Activated CD4-positive, alpha-beta T cell treated with anti-CD3 and anti-CD28 coated beads, Interleukin-10, Interleukin-2, amounts not matched to agents 100 ng/mL and 50 ng/mL, durations not matched to agents 16 hours and 8 hours (primary cell): ENCODE results near the gene RGMA.

Experiments used
- DNase-seq: peaks from one replicate; pipeline ENCODE4 v3.0.0-alpha.2; 2020

The RGMA gene

GRCh38 chr15:93088981-93089726 is at the start of gene RGMA:
RGMA (minus strand) TSS chr15:93089211; CDS start chr15:93088932, 279 bp downstream.
- DNase-seq, result no peak

DNA sequence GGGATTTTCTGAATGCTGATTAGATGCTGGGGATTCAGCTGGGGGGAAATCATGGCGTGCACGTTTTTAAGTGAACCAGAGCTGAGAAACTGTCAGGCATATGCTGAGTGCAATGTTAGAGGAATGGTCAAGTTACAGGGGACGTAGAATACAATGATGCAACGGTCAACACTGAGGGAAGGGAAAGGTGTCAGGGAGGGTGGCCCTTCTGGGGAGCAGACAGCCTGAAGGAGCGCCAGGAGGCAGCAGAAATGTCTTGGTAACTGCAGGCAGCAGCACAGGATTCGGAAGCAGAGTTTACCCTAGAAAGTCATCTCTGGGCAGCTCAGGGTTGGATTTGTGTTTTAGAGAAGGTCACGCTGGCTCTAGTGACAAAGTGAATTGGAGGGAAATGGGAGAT is 47.6 kb upstream of the RGMA start:
- DNase-seq, result no peak

GRCh38 chr15:93135997-93136397 is 47.0 kb upstream of the RGMA start:
- DNase-seq, result no peak

- DNase-seq, result no peak
These were observed 46.4 kb upstream of the RGMA start for GRCh38 chr15:93135459-93135858.

- no peak for DNase-seq
These were observed 42.6 kb upstream of the RGMA start for GRCh38 chr15:93131485-93132095.

GRCh38 chr15:93129702-93130488 is 40.9 kb upstream of the RGMA start:
- no peak for DNase-seq

- DNase-seq, result no peak
These were observed 38.3 kb upstream of the RGMA start for GRCh38 chr15:93127286-93127685.

DNA sequence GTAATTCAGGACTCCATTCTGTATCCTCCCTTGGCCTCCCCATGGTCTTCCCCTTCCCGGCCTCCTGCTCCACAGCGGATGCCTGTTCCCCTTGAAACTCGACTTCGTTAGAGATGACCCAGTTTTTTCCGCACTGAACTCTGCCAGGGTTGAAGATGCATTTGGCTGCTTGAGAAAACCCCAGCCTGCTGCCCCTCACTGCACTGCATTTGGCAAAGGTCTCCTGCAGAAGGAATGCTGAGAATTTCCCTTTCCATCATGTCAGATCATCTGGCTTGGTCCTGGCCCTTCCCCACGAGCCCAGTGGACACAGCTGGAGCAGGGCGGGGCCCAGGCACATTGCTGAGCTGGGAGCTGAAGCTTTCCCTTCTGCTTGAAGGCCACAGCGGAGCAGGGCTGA is 37.6 kb upstream of the RGMA start:
- no peak for DNase-seq

DNA sequence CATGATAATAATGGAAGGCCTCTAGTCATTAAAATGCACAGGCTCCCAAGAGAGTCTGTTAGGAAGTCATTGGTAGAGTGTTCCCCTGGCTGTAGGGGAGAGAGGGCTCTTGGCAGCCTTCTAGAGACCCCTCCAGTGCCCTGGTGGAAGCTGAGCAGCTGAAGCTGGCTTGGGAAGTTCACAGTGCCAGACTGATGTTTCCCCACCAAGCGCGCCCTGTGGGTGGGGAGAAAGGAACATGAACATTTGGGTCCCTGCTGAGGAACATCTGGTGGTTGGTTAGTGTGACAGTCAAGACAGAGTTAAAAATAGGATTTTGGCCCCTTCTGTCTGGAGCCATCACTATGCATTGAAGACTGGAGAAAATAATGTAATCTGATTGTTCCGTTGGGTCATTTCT is 37.1 kb upstream of the RGMA start:
- no peak for DNase-seq

GRCh38 chr15:93124126-93124525 is 35.1 kb upstream of the RGMA start:
- DNase-seq, result no peak

DNA sequence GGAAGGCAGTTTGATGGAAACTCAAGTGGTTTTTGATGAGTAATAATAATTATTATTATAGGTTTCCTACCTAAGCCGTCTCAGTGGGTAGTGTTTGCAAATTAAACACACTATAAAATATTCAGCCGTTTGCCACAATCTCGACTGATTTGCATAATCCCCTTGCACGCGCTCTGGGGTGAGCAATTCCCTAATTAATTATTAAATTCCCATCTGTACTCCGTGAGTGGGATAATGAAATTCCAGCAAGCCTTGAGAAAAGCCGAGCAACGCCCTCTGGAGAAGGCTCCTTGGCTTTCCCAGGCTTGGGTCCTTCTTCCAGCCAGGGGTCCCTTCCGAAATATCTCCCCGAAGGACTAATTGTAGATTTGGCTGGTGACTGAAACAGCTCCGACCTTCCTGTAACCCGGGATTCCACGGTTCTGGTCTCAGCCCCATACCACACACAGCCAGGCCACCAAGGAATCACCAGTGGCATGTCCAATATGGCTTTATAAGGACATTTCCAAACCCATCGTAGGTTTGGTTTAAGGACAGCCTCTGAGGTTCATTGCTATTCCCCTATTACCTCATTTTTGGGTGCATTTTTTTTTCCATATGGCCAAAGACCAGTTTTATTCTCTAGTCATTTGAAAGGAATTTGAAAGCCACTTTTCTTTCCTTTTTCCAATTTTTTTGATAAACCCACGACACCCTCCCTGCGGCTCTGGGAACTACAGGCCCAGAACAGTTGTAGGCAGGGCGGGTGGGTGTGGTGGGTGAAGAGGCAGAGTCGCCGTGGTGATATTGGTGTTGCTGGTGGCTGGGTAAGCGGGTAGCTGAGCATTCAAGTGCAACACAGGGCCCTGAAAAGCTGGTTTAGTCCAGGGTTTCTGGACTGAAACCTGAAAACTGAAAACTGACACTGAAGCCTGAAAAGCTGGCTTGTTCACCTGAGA is 33.2 kb upstream of the RGMA start:
- no peak for DNase-seq

DNA sequence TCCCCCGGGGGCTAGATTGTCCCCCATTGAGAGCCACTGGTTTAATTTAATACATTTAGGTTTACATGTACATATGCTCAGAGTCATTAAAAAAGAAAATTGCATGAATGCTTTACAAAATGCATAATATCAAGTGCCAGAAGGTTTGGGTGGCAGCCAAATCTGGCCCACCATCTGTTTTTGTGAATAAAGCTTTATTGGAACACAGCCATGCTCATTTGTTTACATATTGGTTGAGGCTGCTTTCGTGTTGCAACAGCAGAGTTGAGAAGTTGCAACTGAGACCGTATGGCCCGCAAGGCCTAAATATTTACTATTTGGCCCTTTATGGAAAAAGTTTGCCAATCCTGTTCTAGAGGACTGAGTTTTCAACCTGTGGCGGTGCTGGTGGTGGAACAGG is 32.1 kb upstream of the RGMA start:
- no peak for DNase-seq

DNA sequence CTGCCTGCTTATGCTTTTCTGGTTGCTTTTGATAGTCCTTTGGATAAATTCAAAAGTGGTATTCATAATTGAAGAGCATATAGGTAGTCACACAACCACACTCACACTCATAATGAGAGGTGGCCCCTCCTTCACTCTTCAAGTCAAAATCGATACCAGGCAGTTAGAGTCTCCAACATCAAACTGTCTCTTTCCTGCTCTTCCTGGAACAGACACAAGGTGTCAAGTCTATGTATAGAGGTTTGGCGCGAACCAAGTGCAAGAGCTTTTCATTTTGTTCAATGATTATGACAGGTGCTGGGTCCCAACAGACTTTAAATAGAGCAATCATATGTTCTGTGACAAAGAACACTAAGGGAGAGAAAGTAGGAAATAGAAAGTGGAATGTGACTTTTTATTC is 29.9 kb upstream of the RGMA start:
- DNase-seq, result peak; percentile 83

GRCh38 chr15:93111451-93111850 is 22.4 kb upstream of the RGMA start:
- DNase-seq, result no peak

- DNase-seq, result no peak
These were observed 21.6 kb upstream of the RGMA start for GRCh38 chr15:93110502-93111040.

GRCh38 chr15:93109336-93110102 is 20.5 kb upstream of the RGMA start:
- no peak for DNase-seq

GRCh38 chr15:93107646-93108045 is 18.6 kb upstream of the RGMA start:
- no peak for DNase-seq

GRCh38 chr15:93105485-93105884 is 16.5 kb upstream of the RGMA start:
- DNase-seq, result no peak

DNA sequence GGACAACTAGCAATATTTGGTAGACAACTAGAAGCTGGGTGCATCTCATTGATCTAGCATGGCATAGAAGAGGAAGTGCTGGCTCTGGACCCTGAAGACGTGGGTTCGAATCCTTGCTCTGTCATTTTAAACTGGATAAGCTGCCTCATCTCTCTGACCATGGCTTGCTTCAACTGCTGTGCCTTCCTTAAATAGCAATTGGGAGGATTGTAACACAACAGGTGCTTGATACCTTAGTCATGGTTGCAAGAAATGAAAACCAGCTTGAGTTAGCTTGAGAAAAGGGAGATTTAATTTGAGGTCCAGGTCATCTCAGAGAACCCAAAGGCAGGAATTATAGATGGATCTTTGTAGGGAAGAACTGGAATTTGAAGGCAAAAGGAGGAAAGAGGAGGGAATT is 14.8 kb upstream of the RGMA start:
- no peak for DNase-seq

- DNase-seq, result no peak
These were observed 13.2 kb upstream of the RGMA start for GRCh38 chr15:93102211-93102610.

DNA sequence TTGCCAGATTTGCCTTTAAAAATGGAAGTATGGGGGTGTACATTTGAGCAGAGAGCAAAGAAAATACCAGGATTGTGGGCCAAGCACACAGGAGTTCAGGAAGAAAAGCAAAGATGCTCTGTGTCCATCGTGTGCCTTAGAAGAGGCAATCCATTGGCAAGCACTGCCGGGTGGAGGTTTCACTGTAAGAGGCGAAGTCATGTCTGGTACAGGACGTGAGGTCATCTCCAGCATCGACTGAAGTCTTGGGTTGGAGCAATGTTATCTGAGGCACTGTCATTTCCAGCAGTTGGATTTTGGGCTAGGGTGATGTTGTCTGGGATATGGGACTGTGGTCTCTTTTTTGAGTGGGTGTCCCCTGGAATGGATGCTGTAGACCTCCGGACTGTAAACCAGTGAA is 4.8 kb upstream of the RGMA start:
- no peak for DNase-seq

GRCh38 chr15:93091465-93091864 is 2.5 kb upstream of the RGMA start:
- no peak for DNase-seq
